Endodermal cell (in vitro differentiated cells): ENCODE results near the gene LGALS3. TPM values are rescaled to one million over a fixed set of nuclear protein-coding genes. Genes with fewer than 3 reads are reported as not detected.

Experiments
- DNase-seq: peaks from one replicate; pipeline ENCODE4 v3.0.0-alpha.2; 2017
- H3K27ac ChIP-seq: 2 replicates; pipeline ENCODE4 v1.5.1; 2013; ENCODE audit warnings: mild to moderate bottlenecking, low read depth, low read length, moderate library complexity
- H3K27me3 ChIP-seq: 2 replicates; pipeline ENCODE4 v1.6.1; 2013; ENCODE audit warnings: mild to moderate bottlenecking, low read length, moderate library complexity; ENCODE audit not compliant: insufficient read depth, control insufficient read depth, poor library complexity, severe bottlenecking
- H3K36me3 ChIP-seq: 2 replicates; pipeline ENCODE4 v1.7.0; 2013; ENCODE audit warnings: mild to moderate bottlenecking, low read length, moderate library complexity; ENCODE audit not compliant: control insufficient read depth, insufficient read depth
- H3K4me1 ChIP-seq: one replicate; pipeline ENCODE4 v1.7.0; 2013; ENCODE audit warnings: low read length; ENCODE audit not compliant: control insufficient read depth, insufficient read depth
- H3K4me3 ChIP-seq: 2 replicates; pipeline ENCODE4 v1.5.1; 2013; ENCODE audit warnings: mild to moderate bottlenecking, low read length, moderate library complexity
- H3K9ac ChIP-seq: 2 replicates; pipeline ENCODE4 v1.6.1; 2013; ENCODE audit warnings: mild to moderate bottlenecking, low read length, moderate library complexity; ENCODE audit not compliant: poor library complexity, severe bottlenecking; ENCODE audit errors: extremely low read depth
- H3K9me3 ChIP-seq: 2 replicates; pipeline ENCODE4 v1.6.1; 2013; ENCODE audit warnings: mild to moderate bottlenecking, low read length, moderate library complexity; ENCODE audit not compliant: control insufficient read depth
- H3K27ac Mint-ChIP-seq: 2 replicates; pipeline ENCODE4 v1.8.0; 2020; ENCODE audit warnings: mixed read lengths
- H3K27me3 Mint-ChIP-seq: 2 replicates; pipeline ENCODE4 v1.8.0; 2021; ENCODE audit warnings: mild to moderate bottlenecking, mixed read lengths; ENCODE audit not compliant: insufficient read depth
- H3K36me3 Mint-ChIP-seq: 2 replicates; pipeline ENCODE4 v1.8.0; 2020; ENCODE audit warnings: low read depth, mixed read lengths
- H3K4me1 Mint-ChIP-seq: 2 replicates; pipeline ENCODE4 v1.8.0; 2020; ENCODE audit warnings: mixed read lengths
- H3K4me3 Mint-ChIP-seq: 2 replicates; pipeline ENCODE4 v1.8.0; 2020; ENCODE audit warnings: mild to moderate bottlenecking, moderate library complexity, mixed read lengths
- H3K9me3 Mint-ChIP-seq: 2 replicates; pipeline ENCODE4 v1.8.0; 2020; ENCODE audit warnings: mild to moderate bottlenecking, mixed read lengths
- WGBS, 2 experiments: methylation state at CpG; one replicate each; pipeline versions ENCODE4 v1.1.5 to v1.1.7; 2013; ENCODE audit warnings: missing lambda C conversion rate in 2 of 2, mixed read lengths in 1 of 2; ENCODE audit not compliant: insufficient coverage in 1 of 2, insufficient read length in 1 of 2; 5-methylcytosine and 5-hydroxymethylcytosine counted together
- total RNA-seq, 2 donors: library from RNA; stranded (reverse); fragmentation: NEBNext Ultra II Directional in 1 of 2; extraction: Animal tissue kit (Norgen Biotek cat#: 25700) in 1 of 2; gene quantifications; 2 replicates in 1 of 2; 3 replicates in 1 of 2; pipeline ENCODE4 v1.2.1, GENCODE V29; 2021
- TF ChIP-seq, protein P1 (sequence below): fragments of 200-600 bp; sonication (generic); conservative IDR thresholded peaks from 2 replicates; pipeline ENCODE4 v1.5.0; 2021; ENCODE audit warnings: antibody characterized with exemption, mild to moderate bottlenecking

Gene LGALS3
- total RNA-seq, 2 donors from 2014 or later, result 1.0 to 2.0 TPM

- no peaks in the 10 kb centered on the region for H3K4me1 ChIP-seq
- no peaks in the 10 kb centered on the region for H3K4me1 Mint-ChIP-seq
- 83 to 94% methylated on average over 3 to 4 of the region's 4 CpGs for WGBS, 2 experiments
- H3K36me3 ChIP-seq, result no peaks in the 10 kb centered on the region
- DNase-seq, result no peak
- TF ChIP-seq, protein P1, sequence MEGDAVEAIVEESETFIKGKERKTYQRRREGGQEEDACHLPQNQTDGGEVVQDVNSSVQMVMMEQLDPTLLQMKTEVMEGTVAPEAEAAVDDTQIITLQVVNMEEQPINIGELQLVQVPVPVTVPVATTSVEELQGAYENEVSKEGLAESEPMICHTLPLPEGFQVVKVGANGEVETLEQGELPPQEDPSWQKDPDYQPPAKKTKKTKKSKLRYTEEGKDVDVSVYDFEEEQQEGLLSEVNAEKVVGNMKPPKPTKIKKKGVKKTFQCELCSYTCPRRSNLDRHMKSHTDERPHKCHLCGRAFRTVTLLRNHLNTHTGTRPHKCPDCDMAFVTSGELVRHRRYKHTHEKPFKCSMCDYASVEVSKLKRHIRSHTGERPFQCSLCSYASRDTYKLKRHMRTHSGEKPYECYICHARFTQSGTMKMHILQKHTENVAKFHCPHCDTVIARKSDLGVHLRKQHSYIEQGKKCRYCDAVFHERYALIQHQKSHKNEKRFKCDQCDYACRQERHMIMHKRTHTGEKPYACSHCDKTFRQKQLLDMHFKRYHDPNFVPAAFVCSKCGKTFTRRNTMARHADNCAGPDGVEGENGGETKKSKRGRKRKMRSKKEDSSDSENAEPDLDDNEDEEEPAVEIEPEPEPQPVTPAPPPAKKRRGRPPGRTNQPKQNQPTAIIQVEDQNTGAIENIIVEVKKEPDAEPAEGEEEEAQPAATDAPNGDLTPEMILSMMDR, result no peak
- no peaks in the 10 kb centered on the region for H3K9me3 Mint-ChIP-seq
- no peaks in the 10 kb centered on the region for H3K36me3 Mint-ChIP-seq
- H3K27ac ChIP-seq, result no peak overlapping the region
- H3K4me3 Mint-ChIP-seq, result no peak overlapping the region
- no peaks in the 10 kb centered on the region for H3K27me3 Mint-ChIP-seq
- peaks cover 6% of the 10 kb centered on the region for H3K27me3 ChIP-seq
- no peaks in the 10 kb centered on the region for H3K9me3 ChIP-seq
- H3K9ac ChIP-seq, result no peak overlapping the region
- H3K4me3 ChIP-seq, result no peak overlapping the region
- no peak overlapping the region for H3K27ac Mint-ChIP-seq
Measured at GRCh38 chr14:55085060-55085660, 43.9 kb upstream of the LGALS3 start.

GRCh38 chr14:55086938-55087337, 42.1 kb upstream of the LGALS3 start:
- no peaks in the 10 kb centered on the region for H3K9me3 ChIP-seq
- Mint-ChIP-seq H3K36me3 (no peaks in the 10 kb centered on the region), H3K27me3 (no peaks in the 10 kb centered on the region), H3K4me3 (no peak overlapping the region), H3K9me3 (no peaks in the 10 kb centered on the region), H3K4me1 (no peaks in the 10 kb centered on the region), H3K27ac (no peak overlapping the region)
- H3K4me1 ChIP-seq, result no peaks in the 10 kb centered on the region
- H3K27ac ChIP-seq, result no peak overlapping the region
- no peak for DNase-seq
- H3K27me3 ChIP-seq, result peaks cover 6% of the 10 kb centered on the region
- no peaks in the 10 kb centered on the region for H3K36me3 ChIP-seq
- TF ChIP-seq, protein P1, result no peak
- WGBS, 2 experiments, result 92 to 96% methylated on average over 6 to 9 of the region's 9 CpGs
- H3K9ac ChIP-seq, result no peak overlapping the region
- no peak overlapping the region for H3K4me3 ChIP-seq

DNA sequence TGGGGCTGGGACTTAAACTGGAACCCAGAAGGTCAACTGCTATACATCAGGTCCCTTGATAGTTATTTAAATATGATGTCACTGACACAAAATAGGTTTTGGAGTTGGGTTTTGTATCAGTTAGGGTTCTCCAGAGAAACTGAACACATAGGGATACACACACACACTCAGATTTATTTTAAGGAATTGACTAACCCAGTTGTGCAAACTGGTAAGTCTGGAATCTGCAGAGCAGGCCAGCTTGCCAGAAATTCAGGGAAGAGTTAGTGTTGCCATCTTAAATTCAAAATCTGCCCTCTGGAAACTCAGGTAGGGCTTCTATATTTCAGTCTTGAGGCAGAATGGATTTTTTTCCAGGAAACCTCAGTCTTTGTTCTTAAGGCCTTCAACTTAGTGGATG, 40.7 kb upstream of the LGALS3 start:
- DNase-seq, result no peak
- Histone ChIP-seq H3K27ac (no peak overlapping the region), H3K4me1 (no peaks in the 10 kb centered on the region), H3K27me3 (peaks cover 6% of the 10 kb centered on the region), H3K4me3 (no peak overlapping the region), H3K36me3 (no peaks in the 10 kb centered on the region), H3K9me3 (no peaks in the 10 kb centered on the region), H3K9ac (no peak overlapping the region)
- Mint-ChIP-seq H3K27me3 (no peaks in the 10 kb centered on the region), H3K4me1 (no peaks in the 10 kb centered on the region), H3K4me3 (no peak overlapping the region), H3K27ac (no peak overlapping the region), H3K36me3 (no peaks in the 10 kb centered on the region), H3K9me3 (no peaks in the 10 kb centered on the region)
- TF ChIP-seq, protein P1, result no peak
